Hypothalamus (tissue), 51 donors: Measurements from ENCODE around the gene HENMT1.
"Not testable (repeated sequence)": the region's sequence is repeated elsewhere in the genome, so short reads cannot be mapped to it uniquely, and the experiment has no call there.

Experiments used
- DNase-seq, 51 donors: peaks; one replicate each; lab custom pipeline; 2025; lab: John Stamatoyannopoulos, UW

Gene HENMT1

GRCh38 chr1:108678706-108679105 lies 17.8 kb upstream of the HENMT1 start:
- DNase-seq: no peak

GRCh38 chr1:108671143-108671542 lies 10.2 kb upstream of the HENMT1 start:
- no peak for DNase-seq

- no peak for DNase-seq
These were observed 9.4 kb upstream of the HENMT1 start for GRCh38 chr1:108670131-108670773.

- no peak for DNase-seq
These were observed 8.8 kb upstream of the HENMT1 start for GRCh38 chr1:108669679-108670078.

- DNase-seq: no peak
These were observed 7.9 kb upstream of the HENMT1 start for GRCh38 chr1:108668777-108669176.

- DNase-seq: not testable (repeated sequence)
These were observed 6.5 kb upstream of the HENMT1 start for GRCh38 chr1:108667422-108667821.

GRCh38 chr1:108665771-108666170 lies 4.9 kb upstream of the HENMT1 start:
- no peak for DNase-seq

GRCh38 chr1:108665067-108665466 lies 4.2 kb upstream of the HENMT1 start:
- DNase-seq: no peak

- peak in 1 of 51 donors; percentile 2 for DNase-seq
These were observed 3.6 kb upstream of the HENMT1 start for GRCh38 chr1:108664481-108664880.

GRCh38 chr1:108663074-108663473 lies 2.2 kb upstream of the HENMT1 start:
- DNase-seq: no peak

GRCh38 chr1:108657356-108658080 lies 3.4 kb downstream of the HENMT1 start:
- DNase-seq: no peak

GRCh38 chr1:108653431-108654105 lies 7.3 kb downstream of the HENMT1 start:
- DNase-seq: no peak

GRCh38 chr1:108646648-108647269 lies 14.1 kb downstream of the HENMT1 start:
- peak in 38 of 51 donors; percentile 7 to 65 (median 29) for DNase-seq

GRCh38 chr1:108646265-108646647 lies 14.6 kb downstream of the HENMT1 start:
- no peak for DNase-seq

- DNase-seq: no peak
These were observed 15.2 kb downstream of the HENMT1 start for GRCh38 chr1:108645564-108646184.

- no peak for DNase-seq
These were observed 15.9 kb downstream of the HENMT1 start for GRCh38 chr1:108644984-108645383.

- DNase-seq: peak in 14 of 51 donors; percentile 3 to 59 (median 10)
These were observed 17.2 kb downstream of the HENMT1 start for GRCh38 chr1:108643492-108644335.

GRCh38 chr1:108640863-108641262 lies 20.0 kb downstream of the HENMT1 start:
- not testable (repeated sequence) for DNase-seq

- no peak for DNase-seq
These were observed 20.9 kb downstream of the HENMT1 start for GRCh38 chr1:108639899-108640560.
